Measurements from ENCODE around the gene PRR30.

Gene PRR30

GRCh38 chr2:27145682-27146081 is 6.5 kb upstream of the PRR30 start:
- TF ChIP-seq ZBTB17 (tag by site-specific recombination; IDR thresholded peaks at IDR 0.05) (0 out of 2 replicates have a peak, but pooled peaks have one; percentile 23), ZNF280D (tag by site-specific recombination; IDR thresholded peaks at IDR 0.05) (no peak), SP7 (tag by site-specific recombination; IDR thresholded peaks at IDR 0.05) (peak; percentile 85)
- no peaks in the 10 kb centered on the region for H3K4me1 ChIP-seq (ENCODE audit: control insufficient read depth, insufficient read depth, low read length)
- ChIA-PET CTCF (no interaction called here), POLR2A (no interaction called here)
- no peaks in the 10 kb centered on the region for H3K36me3 ChIP-seq (ENCODE audit: control insufficient read depth in 2 of 2, insufficient read depth in 1 of 2, low read length in 2 of 2)
- H3K9me3 ChIP-seq (ENCODE audit: control insufficient read depth, insufficient read depth, low read depth, low read length), result no peaks in the 10 kb centered on the region
- no peak overlapping the region for H3K4me3 ChIP-seq (ENCODE audit: low read depth, low read length)
- H3K27ac ChIP-seq (ENCODE audit: extremely low read depth, low read depth, low read length), result no peak overlapping the region

- H3K27ac ChIP-seq (ENCODE audit: extremely low read depth, low read depth, low read length), result no peak overlapping the region
- H3K4me3 ChIP-seq (ENCODE audit: low read depth, low read length), result no peak overlapping the region
- ChIA-PET CTCF (no interaction called here), POLR2A (no interaction called here)
- no peaks in the 10 kb centered on the region for H3K4me1 ChIP-seq (ENCODE audit: control insufficient read depth, insufficient read depth, low read length)
- TF ChIP-seq ZSCAN4 (tag by site-specific recombination; IDR thresholded peaks at IDR 0.05) (no peak), TSHZ1 (tag by site-specific recombination; IDR thresholded peaks at IDR 0.05; ENCODE audit: borderline replicate concordance) (no peak), ZNF791 (tag by site-specific recombination; IDR thresholded peaks at IDR 0.05) (no peak), ZNF223 (tag by site-specific recombination; IDR thresholded peaks at IDR 0.05) (no peak), SCRT1 (tag by site-specific recombination; IDR thresholded peaks at IDR 0.05; ENCODE audit: borderline replicate concordance) (no peak), ZFP41 (tag by site-specific recombination; IDR thresholded peaks at IDR 0.05; ENCODE audit: borderline replicate concordance) (no peak), ZNF596 (tag by site-specific recombination; IDR thresholded peaks at IDR 0.05) (no peak), YY1 (tag by site-specific recombination; IDR thresholded peaks at IDR 0.05) (no peak), ZNF621 (tag by site-specific recombination; IDR thresholded peaks at IDR 0.05) (no peak), SALL2 (tag by site-specific recombination; IDR thresholded peaks at IDR 0.05; ENCODE audit: borderline replicate concordance) (no peak), ZNF777 (tag by site-specific recombination; IDR thresholded peaks at IDR 0.05; ENCODE audit: borderline replicate concordance) (no peak), ZNF549 (tag by site-specific recombination; IDR thresholded peaks at IDR 0.05) (no peak), REPIN1 (tag by site-specific recombination; IDR thresholded peaks at IDR 0.05; ENCODE audit: low read depth) (no peak), ZNF398 (tag by site-specific recombination; IDR thresholded peaks at IDR 0.05) (no peak), ZNF132 (tag by site-specific recombination; IDR thresholded peaks at IDR 0.05; ENCODE audit: borderline replicate concordance) (no peak), TRIM28 (IDR thresholded peaks at IDR 0.05; ENCODE audit: borderline replicate concordance, low read length) (no peak)
- H3K36me3 ChIP-seq (ENCODE audit: control insufficient read depth in 2 of 2, insufficient read depth in 1 of 2, low read length in 2 of 2), result no peaks in the 10 kb centered on the region
- no peaks in the 10 kb centered on the region for H3K9me3 ChIP-seq (ENCODE audit: control insufficient read depth, insufficient read depth, low read depth, low read length)
These were observed 4.1 kb upstream of the PRR30 start for GRCh38 chr2:27143285-27143684.
